Fibroblast of skin of left quadriceps (primary cell): ENCODE results near the gene BDH1.
"Not testable (repeated sequence)": the region's sequence is repeated elsewhere in the genome, so short reads cannot be mapped to it uniquely, and the experiment has no call there.

ENCODE experiments used
- DNase-seq, 2 experiments: peaks; one replicate each; pipeline ENCODE4 v3.0.0-alpha.2; 2013; ENCODE audit warnings: low read depth in 2 of 2

The BDH1 gene

DNA sequence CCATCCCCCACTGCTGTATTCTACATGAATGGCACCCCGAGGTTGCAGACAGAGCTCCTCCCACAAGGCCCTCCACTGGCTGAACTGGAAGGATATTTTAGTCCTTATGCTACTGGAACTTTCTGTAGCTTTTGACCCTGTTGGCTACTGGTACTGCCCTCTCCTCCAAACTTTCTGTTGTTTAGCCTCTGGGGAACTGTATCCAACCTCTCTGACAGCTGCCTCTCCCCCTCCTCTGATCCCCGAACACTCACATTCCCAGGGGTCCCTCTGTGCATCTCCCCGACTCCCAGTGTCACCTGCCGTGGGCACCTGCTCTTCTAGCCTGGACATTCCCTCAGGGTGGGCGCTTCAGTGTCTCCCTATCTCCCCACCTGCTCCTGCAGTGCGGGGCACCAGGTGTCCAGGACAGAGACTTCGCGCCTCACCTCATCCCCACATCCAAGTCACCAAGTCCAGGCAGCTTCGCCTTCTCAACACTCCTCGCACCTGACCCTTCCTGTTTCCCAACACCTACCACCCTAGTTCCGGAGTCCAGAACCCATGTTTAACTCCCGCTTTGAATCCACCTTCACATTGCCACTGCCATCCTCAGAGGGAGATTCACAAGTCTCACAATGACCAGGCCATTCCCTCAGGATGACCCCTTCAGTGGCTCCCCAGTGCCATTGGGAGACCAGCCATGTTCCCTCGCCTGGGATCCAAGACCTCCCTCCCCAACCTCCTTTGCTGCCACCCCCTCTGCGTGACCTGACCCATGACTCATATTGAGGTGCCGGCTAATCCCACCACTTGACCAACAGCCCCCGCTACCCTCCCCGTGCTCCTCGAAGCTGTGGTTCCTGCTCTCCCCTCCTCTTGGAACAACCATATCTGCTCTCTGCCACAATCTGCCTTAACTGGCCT, 34.2 kb downstream of the BDH1 start:
- no peak for DNase-seq

DNA sequence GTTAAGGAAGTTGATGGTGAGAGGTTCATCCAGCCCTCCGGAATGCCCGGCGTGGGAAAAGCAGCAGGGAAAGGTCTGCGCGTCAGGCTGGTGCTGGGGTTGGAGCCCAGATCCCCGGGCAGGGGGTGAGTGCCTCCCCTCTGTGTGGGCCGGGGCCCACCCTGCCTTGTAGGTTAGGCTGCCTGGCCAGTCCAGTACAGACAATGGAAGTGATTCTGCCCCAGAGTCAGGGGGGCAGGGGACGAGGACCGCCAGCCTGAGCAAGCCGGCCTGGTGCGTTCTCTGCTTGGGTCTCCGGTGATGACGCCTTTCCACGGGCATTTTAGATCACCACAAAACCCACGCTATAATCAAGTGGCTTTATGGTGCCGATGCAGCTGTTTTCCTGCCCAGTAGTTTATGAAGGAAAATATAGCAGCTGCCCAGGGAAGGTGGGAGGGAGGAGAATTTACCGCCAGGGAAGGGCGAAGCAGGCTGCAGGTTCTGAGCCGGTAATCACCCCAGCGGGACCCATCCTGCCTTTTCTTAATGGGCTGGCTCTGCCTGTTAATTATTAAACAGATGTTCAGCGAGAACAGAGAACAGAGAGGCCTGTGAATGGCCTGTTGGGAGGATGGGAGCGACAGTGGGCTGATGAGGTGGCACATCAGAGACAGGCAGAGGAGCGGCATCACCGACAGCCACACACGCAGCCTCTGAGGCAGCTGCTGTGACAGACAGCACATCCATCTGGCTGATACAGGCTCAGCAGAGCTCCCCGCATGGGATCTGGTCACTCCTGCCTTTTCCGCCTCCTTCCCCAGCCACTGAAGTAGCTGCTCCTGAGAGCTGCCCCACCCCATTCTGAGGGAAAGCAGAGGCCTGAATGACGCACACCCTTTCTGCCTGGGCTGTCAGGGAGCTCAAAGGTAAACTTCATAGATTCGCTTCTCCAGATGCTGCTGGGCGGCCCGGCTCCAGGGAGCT, 35.2 kb downstream of the BDH1 start:
- no peak for DNase-seq

DNA sequence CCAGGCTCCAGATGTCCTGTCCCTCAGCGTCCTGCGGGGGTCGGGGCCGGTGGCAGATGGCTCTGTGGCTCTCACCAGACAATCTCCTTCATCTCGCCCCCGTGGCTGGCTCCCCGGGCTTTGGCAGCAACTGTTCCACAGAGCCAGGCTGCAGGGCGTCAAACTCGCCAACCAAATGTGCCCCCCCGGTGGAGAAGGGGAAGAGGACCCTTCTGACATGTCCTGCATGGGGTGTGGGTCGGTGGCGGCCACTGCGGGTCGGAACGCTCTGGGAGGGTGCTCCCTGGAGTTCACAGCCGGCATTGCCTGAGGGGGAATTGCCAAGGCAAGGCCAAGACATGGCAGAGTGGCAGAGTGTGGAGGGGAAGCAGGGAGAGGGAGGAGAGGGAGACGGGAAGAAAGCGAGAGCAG, 36.0 kb downstream of the BDH1 start:
- DNase-seq = no peak

DNA sequence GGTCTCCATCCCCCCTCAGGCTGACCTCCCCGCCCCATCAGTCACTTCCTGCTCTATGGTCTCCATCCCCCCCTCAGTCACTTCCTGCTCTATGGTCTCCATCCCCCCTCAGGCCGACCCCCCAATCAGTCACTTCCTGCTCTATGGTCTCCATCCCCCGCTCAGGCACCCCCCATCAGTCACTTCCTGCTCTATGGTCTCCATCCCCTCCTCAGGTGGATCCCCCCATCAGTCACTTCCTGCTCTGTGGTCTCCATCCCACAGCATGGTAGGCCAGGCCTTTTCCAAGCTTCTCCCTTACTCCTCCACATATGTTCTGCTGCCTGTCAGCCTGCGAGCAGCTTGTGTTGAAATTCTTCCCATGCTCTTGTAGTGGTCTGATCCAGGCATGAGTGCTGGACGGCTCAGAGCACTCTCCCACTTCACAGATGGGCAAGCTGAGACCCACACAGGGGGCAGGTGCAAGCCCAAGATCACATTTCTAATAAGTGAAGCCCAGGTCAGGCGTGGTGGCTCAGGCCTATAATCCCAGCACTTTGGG, 36.8 kb downstream of the BDH1 start:
- no peak for DNase-seq

DNA sequence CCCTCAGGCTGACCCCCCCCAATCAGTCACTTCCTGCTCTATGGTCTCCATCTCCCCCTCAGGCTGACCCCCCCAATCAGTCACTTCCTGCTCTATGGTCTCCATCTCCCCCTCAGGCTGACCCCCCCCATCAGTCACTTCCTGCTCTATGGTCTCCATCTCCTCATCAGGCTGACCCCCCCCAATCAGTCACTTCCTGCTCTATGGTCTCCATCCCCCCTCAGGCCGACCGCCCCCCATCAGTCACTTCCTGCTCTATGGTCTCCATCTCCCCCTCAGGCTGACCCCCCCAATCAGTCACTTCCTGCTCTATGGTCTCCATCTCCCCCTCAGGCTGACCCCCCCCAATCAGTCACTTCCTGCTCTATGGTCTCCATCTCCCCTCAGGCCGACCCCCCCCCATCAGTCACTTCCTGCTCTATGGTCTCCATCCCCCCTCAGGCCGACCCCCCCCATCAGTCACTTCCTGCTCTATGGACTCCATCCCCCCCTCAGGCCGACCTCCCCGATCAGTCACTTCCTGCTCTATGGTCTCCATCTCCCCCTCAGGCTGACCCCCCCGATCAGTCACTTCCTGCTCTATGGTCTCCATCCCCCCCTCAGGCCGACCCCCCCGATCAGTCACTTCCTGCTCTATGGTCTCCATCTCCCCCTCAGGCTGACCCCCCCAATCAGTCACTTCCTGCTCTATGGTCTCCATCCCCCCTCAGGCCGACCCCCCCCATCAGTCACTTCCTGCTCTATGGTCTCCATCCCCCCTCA, 37.7 kb downstream of the BDH1 start:
- not testable (repeated sequence) for DNase-seq

DNA sequence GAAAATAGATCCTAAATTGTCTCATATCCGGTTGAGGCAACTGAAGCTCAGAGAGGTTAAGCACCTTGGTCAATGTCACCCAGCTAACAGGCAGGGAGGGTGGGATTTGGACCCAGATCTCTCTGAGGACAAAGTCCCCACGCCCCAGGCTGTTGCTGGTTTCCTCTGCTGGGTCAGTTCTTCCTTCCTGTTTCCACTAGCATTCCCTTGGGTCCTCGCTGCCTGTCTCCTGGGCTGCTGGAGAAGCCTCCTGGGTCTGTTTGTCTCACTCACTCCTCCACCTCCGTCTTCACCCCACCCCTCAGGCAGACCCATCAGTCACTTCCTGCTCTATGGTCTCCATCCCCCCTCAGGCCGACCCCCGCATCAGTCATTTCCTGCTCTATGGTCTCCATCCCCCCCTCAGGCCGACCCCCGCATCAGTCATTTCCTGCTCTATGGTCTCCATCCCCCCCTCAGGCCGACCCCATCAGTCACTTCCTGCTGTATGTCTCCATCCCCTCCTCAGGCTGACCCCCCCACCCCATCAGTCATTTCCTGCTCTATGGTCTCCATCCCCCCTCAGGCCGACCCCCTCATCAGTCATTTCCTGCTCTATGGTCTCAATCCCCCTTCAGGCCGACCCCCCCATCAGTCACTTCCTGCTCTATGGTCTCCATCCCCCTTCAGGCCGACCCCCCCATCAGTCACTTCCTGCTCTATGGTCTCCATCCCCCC, 38.7 kb downstream of the BDH1 start:
- DNase-seq = not testable (repeated sequence)

DNA sequence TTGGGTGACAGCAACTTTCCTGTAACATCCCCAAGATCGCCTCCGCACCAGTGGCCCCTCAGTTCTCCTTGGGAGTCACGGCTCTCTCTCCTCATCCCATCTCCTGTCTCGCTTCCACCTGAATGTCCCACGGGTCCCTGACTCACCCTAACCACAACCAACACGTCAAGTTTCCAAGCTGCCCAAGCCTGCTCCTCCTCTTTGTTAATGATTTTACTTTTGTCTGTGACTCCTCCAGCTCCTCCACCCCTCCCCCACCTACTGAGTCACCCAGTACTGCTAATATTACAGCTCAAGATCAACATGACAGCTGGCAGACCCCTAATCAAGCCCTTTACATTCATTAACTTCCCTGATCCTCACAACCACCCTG, 39.3 kb downstream of the BDH1 start:
- peak; percentile 76 to 78 for DNase-seq

DNA sequence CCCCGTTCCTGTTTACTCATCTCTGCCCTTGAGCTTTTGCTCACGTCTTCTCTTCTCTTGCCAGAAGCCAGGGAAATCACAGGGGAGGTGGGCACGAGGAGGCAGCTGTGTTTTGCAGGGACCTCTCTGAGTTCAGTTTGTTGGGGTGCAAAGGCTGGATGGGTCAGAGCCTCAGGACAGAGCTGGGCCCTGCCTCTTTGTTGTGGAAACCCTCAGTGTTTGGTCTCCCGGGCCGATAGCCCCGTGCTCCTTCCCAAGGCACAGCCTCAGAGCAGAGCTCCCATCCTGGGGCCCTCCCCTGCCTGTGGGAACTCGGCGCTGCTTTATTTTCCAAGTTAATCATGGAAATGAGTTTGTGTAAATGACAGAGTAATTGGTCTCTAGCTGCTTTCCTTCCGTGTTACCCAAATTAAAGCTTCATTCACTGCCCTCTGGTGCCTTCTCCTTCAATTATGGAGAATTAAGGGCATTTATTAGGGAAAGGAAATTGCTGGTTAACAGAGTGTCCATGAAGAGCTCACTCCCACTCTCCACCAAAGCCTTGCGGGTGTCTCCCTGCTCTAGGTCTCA, 40.9 kb downstream of the BDH1 start:
- DNase-seq = no peak

DNA sequence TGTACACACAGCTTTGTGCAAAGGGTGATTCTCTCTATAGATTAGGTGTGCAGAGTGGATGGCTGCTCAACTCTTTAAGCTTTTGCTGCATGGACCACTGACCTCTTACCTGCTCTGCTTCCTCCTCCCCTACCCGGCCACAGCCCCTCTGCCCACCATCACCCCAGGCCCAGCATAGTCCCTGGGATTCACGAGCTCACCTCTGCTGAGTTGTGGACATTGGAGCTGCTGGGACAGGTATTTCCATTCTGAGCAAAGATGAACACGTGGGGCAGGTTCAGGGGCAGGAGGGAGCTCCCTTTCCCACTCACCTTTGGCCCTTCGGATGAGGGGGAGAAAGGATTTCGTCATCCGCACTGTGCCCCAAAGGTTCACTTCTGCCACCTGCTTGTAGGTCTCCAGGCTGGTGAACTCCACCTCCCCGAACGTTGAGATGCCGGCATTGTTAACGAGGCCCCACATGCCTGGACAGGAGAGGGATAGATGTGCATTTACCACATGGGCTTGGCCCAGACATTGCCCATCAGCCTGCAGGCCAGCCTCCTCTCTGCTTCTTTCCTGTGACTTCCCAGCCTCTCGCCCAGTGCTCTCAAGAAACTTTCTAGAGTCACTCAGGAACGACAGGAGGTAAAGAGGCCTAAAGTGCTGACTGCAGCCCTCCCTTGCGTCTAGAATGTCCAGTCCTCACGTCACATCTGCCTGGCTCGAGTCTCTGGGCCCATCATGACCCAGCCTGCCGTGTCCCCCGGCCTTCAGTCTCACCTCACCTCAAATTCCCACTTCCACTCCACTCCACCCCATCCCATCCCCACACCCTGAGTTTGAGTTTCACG, 41.6 kb downstream of the BDH1 start:
- no peak for DNase-seq

DNA sequence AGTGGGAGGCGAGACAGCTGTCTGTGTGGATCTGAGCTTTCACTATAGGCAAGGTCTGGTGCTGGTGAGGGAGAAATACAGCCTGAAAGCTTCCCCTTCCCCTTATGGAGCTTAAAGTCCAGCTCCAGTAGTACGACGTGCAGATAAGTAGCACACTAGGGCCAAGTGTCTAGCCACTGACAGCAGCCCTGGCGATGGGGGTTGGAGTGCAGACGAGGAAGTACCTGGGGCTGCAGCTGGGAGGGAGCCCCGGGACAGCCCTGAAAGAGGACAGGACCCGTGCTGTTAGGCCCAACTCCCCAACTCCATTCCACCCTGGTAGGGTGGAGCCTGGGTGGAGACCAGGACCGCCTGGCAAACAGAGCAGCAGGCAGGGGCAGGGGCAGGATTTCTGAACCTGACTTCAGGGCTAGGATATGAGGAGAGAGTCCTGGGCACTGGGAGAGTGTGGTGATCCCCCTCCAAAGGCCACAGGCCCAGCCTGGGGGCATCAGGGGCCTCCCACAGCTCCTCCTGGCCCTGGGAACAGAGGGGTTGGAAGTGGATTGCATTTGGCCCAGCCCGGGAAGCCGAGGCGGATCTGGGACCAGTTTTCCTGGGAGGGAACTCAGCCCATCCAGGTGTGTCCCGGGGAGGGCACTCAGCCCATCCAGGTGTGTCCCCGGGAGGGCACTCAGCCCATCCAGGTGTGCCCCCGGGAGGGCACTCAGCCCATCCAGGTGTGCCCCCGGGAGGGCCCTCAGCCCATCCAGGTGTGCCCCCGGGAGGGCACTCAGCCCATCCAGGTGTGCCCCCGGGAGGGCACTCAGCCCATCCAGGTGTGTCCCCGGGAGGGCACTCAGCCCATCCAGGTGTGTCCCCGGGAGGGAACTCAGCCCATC, 42.8 kb downstream of the BDH1 start:
- DNase-seq = no peak

DNA sequence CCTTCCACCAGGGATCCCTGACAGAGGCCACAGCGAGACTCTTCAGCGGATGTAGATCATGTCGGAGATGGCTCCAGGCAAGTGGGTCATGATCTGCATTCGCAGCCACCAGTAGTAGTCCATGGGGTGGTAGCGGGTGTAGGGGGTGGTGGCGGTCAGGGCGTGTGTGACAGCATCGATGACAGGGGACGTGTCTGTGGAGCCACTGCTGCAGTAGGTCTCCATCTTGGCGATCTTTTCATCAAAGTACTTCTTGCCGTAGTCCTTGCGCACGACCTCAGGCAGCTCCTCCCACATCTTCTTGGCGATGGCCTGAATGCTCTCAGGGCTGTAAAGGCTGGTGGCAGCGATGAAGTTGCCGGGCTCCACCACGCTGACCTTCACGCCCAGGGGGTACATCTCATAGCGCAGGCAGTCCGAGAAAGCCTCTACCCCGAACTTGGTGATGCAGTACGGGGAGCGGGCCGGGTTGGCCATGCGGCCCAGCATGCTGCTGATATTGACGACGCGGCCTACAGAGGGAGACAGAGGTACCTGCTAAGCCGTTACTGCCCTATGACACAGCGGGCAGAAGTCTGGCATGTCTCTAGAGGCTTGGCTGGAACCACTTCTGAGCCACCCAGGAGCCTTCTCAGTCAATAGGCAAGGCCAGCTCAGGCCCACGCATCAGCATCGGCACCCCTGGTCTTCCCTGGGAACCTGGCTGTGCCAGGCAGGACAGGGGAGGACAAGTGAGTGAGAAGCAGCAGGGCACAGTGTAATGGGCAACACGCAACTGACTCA, 43.7 kb downstream of the BDH1 start:
- no peak for DNase-seq

DNA sequence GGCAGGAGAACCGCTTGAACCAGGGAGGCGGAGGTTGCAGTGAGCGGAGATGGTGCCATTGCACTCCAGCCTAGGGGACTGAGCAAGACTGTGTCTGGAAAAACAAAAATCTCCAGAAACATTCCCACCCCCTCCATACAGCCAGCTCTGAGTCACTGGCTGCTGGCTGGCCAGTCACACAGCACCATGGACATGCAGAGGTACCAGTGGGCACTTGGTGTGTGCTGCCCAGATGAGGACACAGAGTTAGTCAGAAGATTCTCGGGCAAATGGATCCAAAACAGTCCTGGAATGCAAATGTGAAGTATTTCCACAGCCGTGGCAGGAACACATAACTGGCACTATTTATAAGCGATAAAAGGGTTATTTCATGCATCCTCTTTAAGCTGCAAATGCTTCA, 44.6 kb downstream of the BDH1 start:
- no peak for DNase-seq

DNA sequence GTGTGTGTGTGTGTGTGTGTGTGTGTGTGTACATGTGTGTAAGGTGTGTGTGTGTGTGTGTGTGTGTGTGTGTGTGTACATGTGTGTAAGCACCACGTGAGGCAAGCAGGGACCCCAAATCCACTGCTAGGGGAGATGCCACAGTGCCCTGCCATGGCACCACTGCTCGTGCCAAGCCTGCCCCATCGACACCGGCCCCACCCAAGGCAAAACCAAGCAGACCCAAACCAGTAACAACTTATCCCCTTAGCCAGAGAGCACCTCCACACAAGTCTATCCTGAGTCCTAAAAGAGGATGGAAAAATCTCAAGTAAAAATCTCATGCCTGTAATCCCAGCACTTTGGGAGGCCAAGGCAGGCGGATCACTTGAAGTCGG, 45.1 kb downstream of the BDH1 start:
- DNase-seq = no peak

DNA sequence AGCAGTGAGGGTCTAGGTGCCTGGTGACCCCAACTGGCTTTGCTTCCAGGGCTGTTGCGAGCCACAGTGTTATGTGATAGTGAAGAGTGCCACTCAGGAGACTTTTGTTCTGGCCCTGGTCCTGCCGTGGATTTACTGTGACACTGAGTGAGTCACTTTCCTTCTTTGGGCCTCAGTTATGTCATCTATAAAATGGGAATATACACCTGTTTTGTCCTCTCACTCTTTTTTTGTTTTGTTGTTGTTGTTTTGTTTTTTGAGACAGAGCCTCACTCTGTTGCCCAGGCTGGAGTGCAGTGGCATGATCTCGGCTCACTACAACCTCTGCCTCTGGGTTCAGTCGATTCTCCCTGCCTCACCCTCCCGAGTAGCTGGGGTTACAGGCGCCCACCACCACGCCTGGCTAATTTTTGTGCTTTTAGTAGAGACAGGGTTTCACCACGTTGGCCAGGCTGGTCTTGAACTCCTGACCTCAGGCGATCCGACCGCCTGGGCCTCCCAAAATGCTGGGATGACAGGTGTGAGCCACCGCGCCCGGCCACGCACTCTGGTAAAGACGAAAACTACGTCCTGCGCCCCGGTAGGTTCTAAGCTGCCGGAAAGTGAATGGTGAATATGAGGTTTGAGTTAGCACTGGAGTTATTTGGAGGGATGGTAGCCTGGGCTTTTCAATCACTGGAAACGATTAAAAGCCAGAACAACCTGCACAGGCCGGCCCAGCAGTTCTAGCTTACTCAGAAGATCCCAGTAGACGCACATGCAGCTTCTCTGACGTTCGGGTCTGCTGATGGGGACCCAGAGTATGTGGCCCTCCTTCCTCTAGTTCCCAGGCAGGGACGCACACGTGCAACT, 46.6 kb downstream of the BDH1 start:
- no peak for DNase-seq

DNA sequence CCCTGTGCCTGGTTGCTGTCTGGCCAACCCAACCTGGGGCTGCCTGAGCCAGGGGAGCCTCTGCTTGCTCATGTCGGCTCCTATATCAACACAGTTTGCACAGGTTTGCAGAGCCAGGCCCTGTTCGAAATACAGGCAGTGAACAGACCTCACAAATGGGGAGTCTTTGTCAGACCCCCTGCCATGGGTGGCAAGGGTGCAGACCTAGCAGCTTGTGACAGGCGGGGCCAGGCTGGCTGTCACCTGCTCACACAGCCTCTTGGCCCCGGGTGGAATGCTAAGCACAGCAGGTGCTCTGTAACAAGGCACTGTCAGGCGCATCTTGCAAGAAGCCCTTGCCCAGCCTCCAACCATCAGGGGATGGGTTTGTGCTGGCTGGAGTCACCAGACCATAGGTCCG, 47.3 kb downstream of the BDH1 start:
- no peak for DNase-seq

DNA sequence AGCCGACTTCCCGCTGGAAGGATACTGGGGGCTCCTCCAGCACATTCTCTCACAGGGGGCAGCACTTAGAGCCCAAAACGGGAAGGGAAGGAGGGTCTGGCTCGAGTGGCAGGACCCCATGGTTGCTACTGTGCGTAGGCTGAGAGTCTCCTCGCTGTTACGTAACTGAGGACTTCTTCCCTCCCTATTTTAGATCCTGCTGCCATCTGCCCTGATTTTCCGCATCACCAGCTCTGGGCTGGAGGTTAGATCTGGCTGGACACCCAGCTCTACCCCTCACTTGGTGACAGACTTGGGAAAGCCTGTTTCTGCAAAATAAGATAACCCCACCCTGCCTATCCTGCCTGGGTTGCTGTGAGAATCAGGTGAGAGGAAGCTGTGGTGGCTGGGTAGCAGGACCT, 47.7 kb downstream of the BDH1 start:
- no peak for DNase-seq

DNA sequence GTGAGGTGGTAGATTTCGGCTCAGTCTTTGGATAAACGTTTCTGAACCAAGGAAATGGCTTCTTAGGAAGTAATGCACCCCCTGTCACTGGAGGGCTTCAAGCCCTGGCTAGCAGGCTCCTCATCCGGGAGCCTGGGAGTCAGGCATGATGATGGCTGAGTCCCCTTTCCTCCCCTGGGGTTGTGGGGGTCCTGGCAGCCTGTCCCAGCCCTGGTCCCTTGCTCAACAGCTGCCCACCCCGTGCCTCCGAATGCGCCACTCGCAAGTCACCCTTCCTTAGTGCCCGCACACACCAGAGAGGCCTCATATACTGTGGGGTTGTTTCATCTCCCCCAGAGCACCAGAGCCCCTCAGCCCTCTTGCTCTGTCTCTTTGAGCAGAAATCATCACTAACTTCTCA, 48.2 kb downstream of the BDH1 start:
- DNase-seq = no peak
